SK-N-SH (cell line): ENCODE measurements around the gene ARHGAP42. TPM values are rescaled to one million over a fixed set of nuclear protein-coding genes. Genes with fewer than 3 reads are reported as not detected.

Source experiments
- CTCF ChIA-PET: fragments of 300-600, 350-600 bp; formaldehyde crosslinking; extraction: SDS; loops from one replicate; lab custom pipeline; 2021; lab: Yijun Ruan, JAX
- POLR2A ChIA-PET: fragments of 350-600 bp; sonication (Branson Sonifier 250); formaldehyde crosslinking; extraction: SDS; loops from one replicate; lab custom pipeline; 2020; ENCODE audit warnings: antibody characterized with exemption, inconsistent platforms; lab: Yijun Ruan, JAX
- DNase-seq: peaks from one replicate; pipeline ENCODE4 v3.0.0; 2012
- H2AFZ ChIP-seq: fragments of 200-600 bp; sonication (generic); 2 replicates; pipeline ENCODE4 v1.8.1; 2016; ENCODE audit warnings: antibody characterized with exemption, mild to moderate bottlenecking, low read depth
- H3F3A ChIP-seq: fragments of 200-600 bp; sonication (generic); replicated peaks from 2 replicates; pipeline ENCODE3; 2016; ENCODE audit warnings: antibody characterized with exemption, mild to moderate bottlenecking; ENCODE audit not compliant: insufficient read depth
- H3K27ac ChIP-seq, 2 experiments: fragments of 200-500 bp in 1 of 2; fragments of 200-600 bp in 1 of 2; sonication (Bioruptor generic) in 1 of 2; sonication (generic), shearing (Covaris generic) in 1 of 2; 2 replicates each; pipeline versions ENCODE4 v1.5.1 to v1.6.1; 2014 to 2016; ENCODE audit warnings: low read depth in 2 of 2, inconsistent platforms in 1 of 2, low read length in 1 of 2, mild to moderate bottlenecking in 1 of 2, mixed read lengths in 1 of 2
- H3K27me3 ChIP-seq: fragments of 200-600 bp; sonication (generic), shearing (Covaris generic); 2 replicates; pipeline ENCODE4 v1.6.1; 2016; ENCODE audit warnings: mixed run types; ENCODE audit not compliant: insufficient read depth
- H3K36me3 ChIP-seq, 2 experiments: fragments of 200-500 bp in 1 of 2; fragments of 200-600 bp in 1 of 2; sonication (Bioruptor generic) in 1 of 2; sonication (generic) in 1 of 2; replicated peaks in 1 of 2; 2 replicates each; pipeline versions ENCODE3 to v1.5.1; 2014 to 2016; ENCODE audit warnings: low read length in 1 of 2, mild to moderate bottlenecking in 1 of 2; ENCODE audit not compliant: insufficient read depth in 2 of 2, control insufficient read depth in 1 of 2
- H3K4me1 ChIP-seq, 2 experiments: fragments of 200-500 bp in 1 of 2; fragments of 200-600 bp in 1 of 2; sonication (Bioruptor generic) in 1 of 2; sonication (generic), shearing (Covaris generic) in 1 of 2; 2 replicates each; pipeline versions ENCODE4 v1.5.1 to v1.6.1; 2014 to 2016; ENCODE audit warnings: low read depth in 1 of 2, low read length in 1 of 2, mixed run types in 1 of 2; ENCODE audit not compliant: insufficient read depth in 2 of 2, control insufficient read depth in 1 of 2
- H3K4me2 ChIP-seq: fragments of 200-600 bp; sonication (generic), shearing (Covaris generic); 2 replicates; pipeline ENCODE4 v1.6.1; 2017; ENCODE audit warnings: mixed run types
- H3K4me3 ChIP-seq, 2 experiments: fragments of 200-500 bp in 1 of 2; fragments of 200-600 bp in 1 of 2; sonication (Bioruptor generic) in 1 of 2; sonication (generic), shearing (Covaris generic) in 1 of 2; 2 replicates each; pipeline versions ENCODE4 v1.5.1 to v1.8.1; 2014 to 2016; ENCODE audit warnings: low read depth in 2 of 2, inconsistent platforms in 1 of 2, low read length in 1 of 2, mild to moderate bottlenecking in 1 of 2, mixed read lengths in 1 of 2, moderate library complexity in 1 of 2
- H3K79me2 ChIP-seq: fragments of 200-600 bp; sonication (generic); 2 replicates; pipeline ENCODE4 v1.8.1; 2017; ENCODE audit warnings: mild to moderate bottlenecking; ENCODE audit not compliant: insufficient read depth
- H3K9ac ChIP-seq: fragments of 200-600 bp; sonication (generic); 2 replicates; pipeline ENCODE4 v1.6.1; 2017; ENCODE audit warnings: mixed run types
- H3K9me2 ChIP-seq: fragments of 200-600 bp; sonication (generic); 2 replicates; pipeline ENCODE4 v1.6.1; 2017; ENCODE audit warnings: mixed run types
- H3K9me3 ChIP-seq: fragments of 200-600 bp; sonication (generic); 2 replicates; pipeline ENCODE4 v1.6.1; 2017; ENCODE audit warnings: mixed run types, mild to moderate bottlenecking, moderate library complexity
- H4K20me1 ChIP-seq: fragments of 200-600 bp; sonication (generic); 2 replicates; pipeline ENCODE4 v1.6.1; 2017; ENCODE audit warnings: mild to moderate bottlenecking, mixed run types; ENCODE audit not compliant: insufficient read depth
- ELF1 ChIP-seq: IDR thresholded peaks from 2 replicates; pipeline ENCODE4 v1.4.0; 2012
- FOSL2 ChIP-seq: IDR thresholded peaks from 2 replicates; pipeline ENCODE4 v1.4.0; 2012; ENCODE audit warnings: low read depth, mild to moderate bottlenecking, moderate library complexity, borderline replicate concordance
- FOXJ3 ChIP-seq: sonication (generic); formaldehyde crosslinking; IDR thresholded peaks from 2 replicates; pipeline ENCODE4 v1.5.1; 2020; ENCODE audit warnings: mild to moderate bottlenecking, missing genetic modification reagents
- GABPA ChIP-seq: IDR thresholded peaks from 2 replicates; pipeline ENCODE4 v1.4.0; 2012; ENCODE audit warnings: low read depth, mild to moderate bottlenecking
- GATA2 ChIP-seq: sonication (generic); formaldehyde crosslinking; IDR thresholded peaks from 2 replicates; pipeline ENCODE4 v1.5.0; 2020; ENCODE audit warnings: mild to moderate bottlenecking, missing genetic modification reagents
- JUND ChIP-seq: IDR thresholded peaks from 2 replicates; pipeline ENCODE4 v1.4.0; 2012
- MAX ChIP-seq: IDR thresholded peaks from 2 replicates; pipeline ENCODE4 v1.4.0; 2012; ENCODE audit warnings: low read depth
- MXI1 ChIP-seq: IDR thresholded peaks from 2 replicates; pipeline ENCODE4 v1.6.1; 2012; ENCODE audit warnings: mild to moderate bottlenecking, low read depth, low read length, improper control_type of control experiment
- NFIC ChIP-seq: IDR thresholded peaks from 2 replicates; pipeline ENCODE4 v1.4.0; 2012; ENCODE audit warnings: borderline replicate concordance
- RAD21 ChIP-seq: IDR thresholded peaks from 2 replicates; pipeline ENCODE4 v1.6.1; 2012; ENCODE audit warnings: mild to moderate bottlenecking, low read length
- RCOR1 ChIP-seq: fragments of 150-350 bp; IDR thresholded peaks from 2 replicates; pipeline ENCODE4 v1.6.1; 2017; ENCODE audit warnings: antibody characterized with exemption, low read length
- RXRA ChIP-seq: IDR thresholded peaks from 2 replicates; pipeline ENCODE4 v1.4.0; 2012; ENCODE audit warnings: low read depth, mild to moderate bottlenecking, borderline replicate concordance
- SIN3A ChIP-seq: IDR thresholded peaks from 2 replicates; pipeline ENCODE4 v1.6.1; 2012; ENCODE audit warnings: low read depth, mild to moderate bottlenecking, low read length, moderate library complexity, borderline replicate concordance
- SMC3 ChIP-seq: IDR thresholded peaks from 2 replicates; pipeline ENCODE4 v1.6.1; 2012; ENCODE audit warnings: low read depth, low read length, improper control_type of control experiment
- TAF1 ChIP-seq: IDR thresholded peaks from 2 replicates; pipeline ENCODE4 v1.6.1; 2012; ENCODE audit warnings: low read depth, mild to moderate bottlenecking, low read length, moderate library complexity, borderline replicate concordance
- TCF12 ChIP-seq: IDR thresholded peaks from 2 replicates; pipeline ENCODE4 v1.4.0; 2012
- USF1 ChIP-seq: IDR thresholded peaks from 2 replicates; pipeline ENCODE4 v1.4.0; 2012; ENCODE audit warnings: low read depth, borderline replicate concordance
- WGBS: methylation state at CpG from one replicate; pipeline ENCODE4 v1.1.6; 2017; ENCODE audit warnings: low lambda C conversion rate; 5-methylcytosine and 5-hydroxymethylcytosine counted together
- polyA plus RNA-seq, 3 experiments: library from polyadenylated mRNA; depleted of rRNA; stranded (reverse); fragments of >200 nt; gene quantifications; 2 replicates each; pipeline ENCODE4 v1.2.3, GENCODE V29; 2012
- TF ChIP-seq, protein P1 (sequence below): IDR thresholded peaks from 2 replicates; pipeline ENCODE4 v1.4.0; 2012; ENCODE audit warnings: low read depth, borderline replicate concordance
- TF ChIP-seq, protein P2 (sequence below): fragments of 150-350 bp; IDR thresholded peaks from 2 replicates; pipeline ENCODE4 v1.6.1; 2016; ENCODE audit warnings: mild to moderate bottlenecking, low read depth, low read length
- TF ChIP-seq, protein P3 (sequence below): fragments of 150-350 bp; IDR thresholded peaks from 2 replicates; pipeline ENCODE4 v1.6.1; 2017; ENCODE audit warnings: antibody characterized with exemption, low read length, low read depth, borderline replicate concordance
- TF ChIP-seq, protein P4 (sequence below): IDR thresholded peaks from 2 replicates; pipeline ENCODE4; 2012

The ARHGAP42 gene
- polyA plus RNA-seq, 1 of the 3 experiments (the other 2 are of a cell fraction) = 0.02 TPM

DNA sequence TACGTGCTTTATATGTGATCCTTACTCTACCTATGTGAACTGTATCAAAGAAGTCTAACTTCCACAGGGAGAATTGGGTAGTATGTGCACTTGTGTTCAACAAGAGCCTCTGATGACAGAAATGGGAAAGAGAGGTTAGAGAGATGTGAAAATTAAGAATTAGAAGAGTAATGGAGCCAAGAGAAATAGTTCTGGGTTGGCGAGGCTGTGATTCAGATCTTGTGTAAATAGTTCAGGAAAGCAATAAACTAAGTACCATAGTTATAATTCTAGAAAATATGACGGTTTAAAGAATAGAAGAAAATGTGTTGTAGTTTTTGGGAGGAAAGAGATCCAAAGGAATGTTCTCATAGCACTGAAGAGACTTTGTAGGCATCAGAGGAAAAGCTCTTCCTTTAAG, 112.4 kb downstream of the ARHGAP42 start (continued):
- TF ChIP-seq SMC3 = no peak

- H3K9me2 ChIP-seq = no peaks in the 10 kb centered on the region
- no peak overlapping the region for H3K9ac ChIP-seq
- H3K4me1 ChIP-seq = no peaks in the 10 kb centered on the region
- no peaks in the 10 kb centered on the region for H3K9me3 ChIP-seq
- no peaks in the 10 kb centered on the region for H4K20me1 ChIP-seq
- no peaks in the 10 kb centered on the region for H3F3A ChIP-seq
- no peaks in the 10 kb centered on the region for H3K36me3 ChIP-seq
- POLR2A ChIA-PET = no interaction called here
- no peak overlapping the region for H2AFZ ChIP-seq
- TF ChIP-seq MAX (no peak), MXI1 (no peak)
- no peak overlapping the region for H3K4me2 ChIP-seq
- H3K4me3 ChIP-seq = no peak overlapping the region
- DNase-seq = no peak
- H3K27ac ChIP-seq = no peak overlapping the region
- H3K79me2 ChIP-seq = no peaks in the 10 kb centered on the region
- CTCF ChIA-PET = no interaction called here
- WGBS = 8% methylated on average over 2 of the region's 2 CpGs
- H3K27me3 ChIP-seq = no peaks in the 10 kb centered on the region
Measured at GRCh38 chr11:100800202-100800601, 113.1 kb downstream of the ARHGAP42 start.

GRCh38 chr11:100801225-100801999, 114.3 kb downstream of the ARHGAP42 start:
- Histone ChIP-seq H3K4me3 (no peak overlapping the region), H3K9me3 (no peaks in the 10 kb centered on the region), H3K27ac (no peak overlapping the region), H3K9me2 (no peaks in the 10 kb centered on the region), H3K4me2 (no peak overlapping the region), H3K36me3 (no peaks in the 10 kb centered on the region), H3K27me3 (no peaks in the 10 kb centered on the region), H3K9ac (no peak overlapping the region), H2AFZ (no peak overlapping the region), H3K79me2 (no peaks in the 10 kb centered on the region), H3F3A (no peaks in the 10 kb centered on the region), H3K4me1 (no peaks in the 10 kb centered on the region), H4K20me1 (no peaks in the 10 kb centered on the region)
- ChIA-PET POLR2A (no interaction called here), CTCF (no interaction called here)
- WGBS = 25% methylated on average over 3 of the region's 3 CpGs
- DNase-seq = no peak
- no peak for TF ChIP-seq RXRA
- no peak for TF ChIP-seq GATA2 (CRISPR knock-in tag)
- no peak for TF ChIP-seq TAF1
- TF ChIP-seq NFIC = no peak
- TF ChIP-seq, protein P1, sequence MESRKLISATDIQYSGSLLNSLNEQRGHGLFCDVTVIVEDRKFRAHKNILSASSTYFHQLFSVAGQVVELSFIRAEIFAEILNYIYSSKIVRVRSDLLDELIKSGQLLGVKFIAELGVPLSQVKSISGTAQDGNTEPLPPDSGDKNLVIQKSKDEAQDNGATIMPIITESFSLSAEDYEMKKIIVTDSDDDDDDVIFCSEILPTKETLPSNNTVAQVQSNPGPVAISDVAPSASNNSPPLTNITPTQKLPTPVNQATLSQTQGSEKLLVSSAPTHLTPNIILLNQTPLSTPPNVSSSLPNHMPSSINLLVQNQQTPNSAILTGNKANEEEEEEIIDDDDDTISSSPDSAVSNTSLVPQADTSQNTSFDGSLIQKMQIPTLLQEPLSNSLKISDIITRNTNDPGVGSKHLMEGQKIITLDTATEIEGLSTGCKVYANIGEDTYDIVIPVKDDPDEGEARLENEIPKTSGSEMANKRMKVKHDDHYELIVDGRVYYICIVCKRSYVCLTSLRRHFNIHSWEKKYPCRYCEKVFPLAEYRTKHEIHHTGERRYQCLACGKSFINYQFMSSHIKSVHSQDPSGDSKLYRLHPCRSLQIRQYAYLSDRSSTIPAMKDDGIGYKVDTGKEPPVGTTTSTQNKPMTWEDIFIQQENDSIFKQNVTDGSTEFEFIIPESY = no peak
- TF ChIP-seq, protein P2, sequence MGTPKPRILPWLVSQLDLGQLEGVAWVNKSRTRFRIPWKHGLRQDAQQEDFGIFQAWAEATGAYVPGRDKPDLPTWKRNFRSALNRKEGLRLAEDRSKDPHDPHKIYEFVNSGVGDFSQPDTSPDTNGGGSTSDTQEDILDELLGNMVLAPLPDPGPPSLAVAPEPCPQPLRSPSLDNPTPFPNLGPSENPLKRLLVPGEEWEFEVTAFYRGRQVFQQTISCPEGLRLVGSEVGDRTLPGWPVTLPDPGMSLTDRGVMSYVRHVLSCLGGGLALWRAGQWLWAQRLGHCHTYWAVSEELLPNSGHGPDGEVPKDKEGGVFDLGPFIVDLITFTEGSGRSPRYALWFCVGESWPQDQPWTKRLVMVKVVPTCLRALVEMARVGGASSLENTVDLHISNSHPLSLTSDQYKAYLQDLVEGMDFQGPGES = no peak
- no peak for TF ChIP-seq JUND
- no peak for TF ChIP-seq GABPA
- TF ChIP-seq, protein P3, sequence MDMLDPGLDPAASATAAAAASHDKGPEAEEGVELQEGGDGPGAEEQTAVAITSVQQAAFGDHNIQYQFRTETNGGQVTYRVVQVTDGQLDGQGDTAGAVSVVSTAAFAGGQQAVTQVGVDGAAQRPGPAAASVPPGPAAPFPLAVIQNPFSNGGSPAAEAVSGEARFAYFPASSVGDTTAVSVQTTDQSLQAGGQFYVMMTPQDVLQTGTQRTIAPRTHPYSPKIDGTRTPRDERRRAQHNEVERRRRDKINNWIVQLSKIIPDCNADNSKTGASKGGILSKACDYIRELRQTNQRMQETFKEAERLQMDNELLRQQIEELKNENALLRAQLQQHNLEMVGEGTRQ = no peak
- no peak for TF ChIP-seq RAD21
- no peak for TF ChIP-seq USF1
- no peak for TF ChIP-seq SIN3A
- TF ChIP-seq ELF1 = no peak
- TF ChIP-seq RCOR1 = no peak
- TF ChIP-seq, protein P4, sequence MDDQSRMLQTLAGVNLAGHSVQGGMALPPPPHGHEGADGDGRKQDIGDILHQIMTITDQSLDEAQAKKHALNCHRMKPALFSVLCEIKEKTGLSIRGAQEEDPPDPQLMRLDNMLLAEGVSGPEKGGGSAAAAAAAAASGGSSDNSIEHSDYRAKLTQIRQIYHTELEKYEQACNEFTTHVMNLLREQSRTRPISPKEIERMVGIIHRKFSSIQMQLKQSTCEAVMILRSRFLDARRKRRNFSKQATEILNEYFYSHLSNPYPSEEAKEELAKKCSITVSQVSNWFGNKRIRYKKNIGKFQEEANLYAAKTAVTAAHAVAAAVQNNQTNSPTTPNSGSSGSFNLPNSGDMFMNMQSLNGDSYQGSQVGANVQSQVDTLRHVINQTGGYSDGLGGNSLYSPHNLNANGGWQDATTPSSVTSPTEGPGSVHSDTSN = no peak
- TF ChIP-seq FOSL2 = no peak
- TF ChIP-seq TCF12 = no peak
- TF ChIP-seq FOXJ3 = no peak
